Left ventricle myocardium inferior (tissue), 1 donor: ENCODE measurements around the gene PDXK. TPM values are rescaled to one million over a fixed set of nuclear protein-coding genes. Genes with fewer than 3 reads are reported as not detected.

Source experiments
- DNase-seq: peaks from one replicate; pipeline ENCODE4 v3.0.0-alpha.2; 2020
- H3K27ac ChIP-seq: fragments of 200-600 bp; replicated peaks from 2 replicates; pipeline ENCODE4 v1.8.0; 2021
- H3K27me3 ChIP-seq: fragments of 200-600 bp; 2 replicates; pipeline ENCODE4 v1.8.0; 2021; ENCODE audit warnings: low read depth
- H3K36me3 ChIP-seq: fragments of 200-600 bp; 2 replicates; pipeline ENCODE4 v1.8.0; 2021
- H3K4me1 ChIP-seq: fragments of 200-600 bp; 2 replicates; pipeline ENCODE4 v1.8.0; 2021
- H3K4me3 ChIP-seq: fragments of 200-600 bp; 2 replicates; pipeline ENCODE4 v1.8.0; 2021; ENCODE audit warnings: mild to moderate bottlenecking, moderate library complexity
- H3K9me3 ChIP-seq: fragments of 200-600 bp; replicated peaks from 2 replicates; pipeline ENCODE4 v1.8.0; 2021
- intact Hi-C: fragments of 100-400 bp; cut with micrococcal nuclease; formaldehyde crosslinking; loops from one replicate; pipeline ENCODE4 v1.11.0; 2022
- total RNA-seq: library from RNA; stranded (reverse); fragmentation: NEBNext Ultra II Directional; extraction: Animal tissue kit (Norgen Biotek cat#: 25700); gene quantifications from one replicate; pipeline ENCODE4 v1.2.1, GENCODE V29; 2021
- TF ChIP-seq, protein P1 (sequence below): fragments of 200-600 bp; IDR thresholded peaks from 2 replicates; pipeline ENCODE4 v1.8.0; 2021; ENCODE audit warnings: antibody characterized with exemption, mild to moderate bottlenecking, borderline replicate concordance
- donor health status: DM: no; HTN: yes; CAD: no; lungs with severe emphysema.

The PDXK gene
- total RNA-seq, 1 donor from 2014 or later = 88.4 TPM

DNA sequence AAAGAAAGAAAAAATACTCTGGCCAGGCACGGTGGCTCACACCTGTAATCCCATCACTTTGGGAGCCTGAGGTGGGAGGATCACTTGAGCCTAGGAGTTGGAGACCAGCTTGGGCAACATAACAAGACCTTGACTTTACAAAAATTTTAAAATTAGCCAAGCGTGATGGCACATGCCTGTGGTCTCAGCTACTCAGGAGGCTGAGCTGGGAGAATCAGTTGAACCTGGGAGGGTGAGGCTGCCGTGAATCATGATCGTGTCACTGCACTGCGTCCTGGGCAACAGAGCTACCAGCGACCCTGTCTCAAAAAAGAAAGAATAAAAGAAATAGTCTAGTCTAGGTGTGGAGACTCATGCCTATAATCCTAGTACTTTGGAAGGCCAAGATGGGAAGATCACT lies 37.3 kb upstream of the PDXK start:
- no peak for DNase-seq
- no peaks in the 10 kb centered on the region for H3K9me3 ChIP-seq
- H3K4me1 ChIP-seq = peaks cover 6% of the 10 kb centered on the region
- H3K27ac ChIP-seq = no peak overlapping the region
- peaks cover 98% of the 10 kb centered on the region for H3K36me3 ChIP-seq
- no peak overlapping the region for H3K4me3 ChIP-seq
- no peaks in the 10 kb centered on the region for H3K27me3 ChIP-seq
- TF ChIP-seq, protein P1, sequence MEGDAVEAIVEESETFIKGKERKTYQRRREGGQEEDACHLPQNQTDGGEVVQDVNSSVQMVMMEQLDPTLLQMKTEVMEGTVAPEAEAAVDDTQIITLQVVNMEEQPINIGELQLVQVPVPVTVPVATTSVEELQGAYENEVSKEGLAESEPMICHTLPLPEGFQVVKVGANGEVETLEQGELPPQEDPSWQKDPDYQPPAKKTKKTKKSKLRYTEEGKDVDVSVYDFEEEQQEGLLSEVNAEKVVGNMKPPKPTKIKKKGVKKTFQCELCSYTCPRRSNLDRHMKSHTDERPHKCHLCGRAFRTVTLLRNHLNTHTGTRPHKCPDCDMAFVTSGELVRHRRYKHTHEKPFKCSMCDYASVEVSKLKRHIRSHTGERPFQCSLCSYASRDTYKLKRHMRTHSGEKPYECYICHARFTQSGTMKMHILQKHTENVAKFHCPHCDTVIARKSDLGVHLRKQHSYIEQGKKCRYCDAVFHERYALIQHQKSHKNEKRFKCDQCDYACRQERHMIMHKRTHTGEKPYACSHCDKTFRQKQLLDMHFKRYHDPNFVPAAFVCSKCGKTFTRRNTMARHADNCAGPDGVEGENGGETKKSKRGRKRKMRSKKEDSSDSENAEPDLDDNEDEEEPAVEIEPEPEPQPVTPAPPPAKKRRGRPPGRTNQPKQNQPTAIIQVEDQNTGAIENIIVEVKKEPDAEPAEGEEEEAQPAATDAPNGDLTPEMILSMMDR = no peak
- intact Hi-C loops = no loop called here

DNA sequence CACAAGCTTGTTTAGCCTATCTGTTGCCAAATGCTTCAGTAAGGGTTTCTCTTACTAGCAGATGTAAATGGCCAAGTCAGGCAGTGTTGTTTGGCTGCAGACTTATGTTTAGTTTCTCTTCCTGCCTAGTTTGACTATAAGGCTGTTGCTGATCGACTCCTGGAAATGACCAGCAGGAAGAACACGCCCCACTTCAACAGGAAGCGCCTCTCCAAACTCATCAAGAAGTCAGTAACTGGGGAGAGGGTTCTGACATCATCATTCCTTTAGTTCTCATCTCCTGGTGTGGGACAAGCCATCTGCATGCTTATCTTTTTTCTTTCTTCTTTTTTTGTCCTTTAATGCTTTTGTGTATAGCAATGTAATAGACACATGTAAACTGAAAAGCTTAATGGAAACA lies 34.5 kb upstream of the PDXK start:
- TF ChIP-seq, protein P1 = no peak
- Histone ChIP-seq H3K27me3 (no peaks in the 10 kb centered on the region), H3K4me1 (peaks cover 21% of the 10 kb centered on the region), H3K27ac (peak overlapping the region; percentile 45), H3K9me3 (no peaks in the 10 kb centered on the region), H3K36me3 (peaks cover 98% of the 10 kb centered on the region), H3K4me3 (no peak overlapping the region)
- no peak for DNase-seq
- intact Hi-C loops = no loop called here

DNA sequence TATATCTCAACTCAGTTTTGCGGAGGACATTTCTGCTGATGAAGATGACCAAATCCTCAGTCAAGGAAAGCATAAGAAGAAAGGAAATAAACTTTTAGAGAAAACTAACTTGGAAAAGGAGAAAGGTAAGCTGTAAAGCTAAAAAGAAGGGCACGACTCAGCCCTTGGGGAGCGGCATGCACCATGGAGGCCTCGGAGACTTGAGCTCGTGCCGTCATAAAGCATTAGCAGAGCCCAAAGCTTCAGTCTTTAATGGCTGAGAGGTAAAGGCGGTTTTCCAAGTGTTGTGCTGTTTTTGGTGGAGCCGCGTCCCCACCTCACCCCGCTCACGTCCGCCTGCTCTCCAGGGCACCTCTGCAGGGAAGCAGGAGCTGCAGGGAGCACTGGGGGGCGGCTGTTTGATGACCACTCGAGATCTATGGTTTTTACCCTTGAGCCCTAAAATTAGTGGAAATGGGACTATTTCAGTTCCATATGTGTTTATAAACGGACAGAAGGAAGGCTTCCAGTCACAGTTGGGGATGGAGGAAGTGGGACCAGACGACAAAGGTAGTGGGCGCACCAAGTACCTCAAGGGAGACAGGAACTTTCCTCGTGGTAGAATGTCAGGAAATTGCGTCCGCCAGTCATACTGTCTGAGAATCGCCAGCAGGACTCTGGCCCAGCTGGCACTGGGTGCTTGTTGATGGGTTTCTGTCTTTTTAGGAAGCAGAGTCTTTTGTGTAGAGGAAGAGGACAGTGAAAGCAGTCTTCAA lies 31.9 kb upstream of the PDXK start:
- no peaks in the 10 kb centered on the region for H3K9me3 ChIP-seq
- H3K4me1 ChIP-seq = peaks cover 21% of the 10 kb centered on the region
- intact Hi-C loops = no loop called here
- H3K27ac ChIP-seq = peak overlapping the region; percentile 16
- TF ChIP-seq, protein P1 = no peak
- H3K36me3 ChIP-seq = peaks cover 100% of the 10 kb centered on the region
- DNase-seq = no peak
- H3K27me3 ChIP-seq = no peaks in the 10 kb centered on the region
- no peak overlapping the region for H3K4me3 ChIP-seq

DNA sequence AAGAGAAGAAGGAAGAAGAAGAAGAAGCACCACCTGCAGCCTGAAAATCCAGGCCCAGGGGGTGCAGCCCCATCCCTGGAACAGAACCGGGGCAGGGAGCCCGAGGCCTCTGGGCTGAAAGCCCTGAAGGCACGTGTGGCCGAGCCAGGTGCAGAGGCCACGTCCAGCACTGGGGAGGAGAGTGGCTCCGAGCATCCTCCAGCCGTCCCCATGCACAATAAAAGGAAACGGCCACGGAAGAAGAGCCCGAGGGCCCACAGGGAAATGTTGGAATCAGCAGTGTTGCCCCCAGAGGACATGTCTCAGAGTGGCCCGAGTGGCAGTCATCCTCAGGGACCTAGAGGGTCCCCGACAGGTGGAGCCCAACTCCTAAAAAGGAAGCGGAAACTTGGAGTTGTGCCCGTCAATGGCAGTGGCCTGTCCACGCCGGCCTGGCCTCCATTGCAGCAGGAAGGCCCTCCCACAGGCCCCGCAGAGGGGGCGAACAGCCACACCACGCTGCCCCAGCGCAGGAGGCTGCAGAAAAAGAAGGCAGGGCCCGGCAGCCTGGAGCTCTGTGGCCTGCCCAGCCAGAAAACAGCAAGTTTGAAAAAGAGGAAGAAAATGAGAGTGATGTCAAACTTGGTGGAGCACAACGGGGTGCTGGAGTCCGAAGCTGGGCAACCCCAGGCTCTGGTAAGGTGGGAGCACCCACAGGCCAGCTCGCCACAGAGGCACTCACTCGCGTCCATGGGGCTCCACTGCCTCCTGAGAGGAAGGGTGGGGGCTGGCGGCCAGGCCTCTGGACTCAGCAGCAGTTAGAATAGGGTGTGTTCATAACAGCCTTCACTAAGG lies 31.1 kb upstream of the PDXK start:
- TF ChIP-seq, protein P1 = no peak
- H3K36me3 ChIP-seq = peaks cover 100% of the 10 kb centered on the region
- peaks cover 21% of the 10 kb centered on the region for H3K4me1 ChIP-seq
- H3K27ac ChIP-seq = peak overlapping the region; percentile 16
- no peak overlapping the region for H3K4me3 ChIP-seq
- no peaks in the 10 kb centered on the region for H3K27me3 ChIP-seq
- intact Hi-C loops = no loop called here
- H3K9me3 ChIP-seq = no peaks in the 10 kb centered on the region
- no peak for DNase-seq

DNA sequence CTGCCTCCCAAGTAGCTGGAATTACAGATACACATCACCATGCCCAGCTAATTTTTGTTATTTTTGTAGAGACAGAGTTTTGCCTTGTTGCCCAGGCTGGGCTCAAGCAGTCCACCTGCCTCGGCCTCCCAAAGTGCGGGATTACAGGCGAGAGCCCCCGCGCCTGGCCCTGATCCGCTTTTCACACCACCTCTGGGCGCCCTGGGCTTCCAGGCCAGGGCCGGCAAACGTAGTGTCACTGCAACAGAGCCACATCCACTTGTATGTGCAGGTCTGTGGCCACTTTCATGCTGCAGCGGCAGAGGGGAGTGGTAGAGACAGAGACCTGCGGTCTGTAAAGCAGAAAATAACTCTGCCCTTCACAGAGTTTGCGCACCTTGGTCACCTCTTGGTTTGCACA lies 30.0 kb upstream of the PDXK start:
- H3K36me3 ChIP-seq = peaks cover 100% of the 10 kb centered on the region
- no peaks in the 10 kb centered on the region for H3K9me3 ChIP-seq
- no peak for DNase-seq
- peaks cover 21% of the 10 kb centered on the region for H3K4me1 ChIP-seq
- intact Hi-C loops = no loop called here
- no peaks in the 10 kb centered on the region for H3K27me3 ChIP-seq
- no peak overlapping the region for H3K27ac ChIP-seq
- H3K4me3 ChIP-seq = no peak overlapping the region
- TF ChIP-seq, protein P1 = no peak
